K562 (cell line): Measurements from ENCODE around the gene TM9SF4. TPM values are rescaled to one million over a fixed set of nuclear protein-coding genes. Genes with fewer than 3 reads are reported as not detected.

Experiments used
- ASH1L ChIP-seq: fragments of 450-650 bp; IDR thresholded peaks from 2 replicates; pipeline ENCODE4 v1.6.1; 2018; ENCODE audit warnings: borderline replicate concordance, mild to moderate bottlenecking, low read depth; ENCODE audit not compliant: partially characterized antibody
- CBFB ChIP-seq: sonication (generic); formaldehyde crosslinking; IDR thresholded peaks from 2 replicates; pipeline ENCODE4 v1.4.0; 2020; ENCODE audit warnings: mild to moderate bottlenecking, missing genetic modification reagents
- CREBBP ChIP-seq: IDR thresholded peaks from one replicate; pipeline ENCODE4 v1.6.1; 2012; ENCODE audit warnings: low read depth, mild to moderate bottlenecking, control low read depth, inconsistent platforms, low read length
- DDX20 ChIP-seq: fragments of 450-650 bp; IDR thresholded peaks from 2 replicates; pipeline ENCODE4 v1.6.1; 2016; ENCODE audit warnings: missing genetic modification characterization, low read depth, mild to moderate bottlenecking, missing compliant biosample characterization, moderate library complexity
- ELF1 ChIP-seq: fragments of 200-800 bp; sonication (Bioruptor generic); IDR thresholded peaks from 2 replicates; pipeline ENCODE4 v1.6.1; 2016; ENCODE audit warnings: missing genetic modification characterization, missing compliant biosample characterization
- LEF1 ChIP-seq: fragments of 450-650 bp; IDR thresholded peaks from 2 replicates; pipeline ENCODE4 v1.6.1; 2016; ENCODE audit warnings: mild to moderate bottlenecking
- PCBP1 ChIP-seq: fragments of 200-400 bp; formaldehyde crosslinking; IDR thresholded peaks from 2 replicates; pipeline ENCODE4 v1.6.1; 2018; ENCODE audit warnings: mild to moderate bottlenecking, low read depth, low read length; ENCODE audit not compliant: poor library complexity, severe bottlenecking
- PHF21A ChIP-seq: fragments of 450-650 bp; IDR thresholded peaks from 2 replicates; pipeline ENCODE4 v1.6.1; 2017; ENCODE audit warnings: low read depth, borderline replicate concordance
- RFX1 ChIP-seq: fragments of 450-650 bp; IDR thresholded peaks from 2 replicates; pipeline ENCODE4 v1.6.1; 2016; ENCODE audit warnings: mild to moderate bottlenecking, moderate library complexity
- ZNF707 ChIP-seq: fragments of 250-450 bp; sonication (Bioruptor Pico); conservative IDR thresholded peaks from 2 replicates; pipeline ENCODE4 v1.8.0; 2022; ENCODE audit warnings: inconsistent platforms, mild to moderate bottlenecking, moderate library complexity
- polyA plus RNA-seq, 8 experiments: library from polyadenylated mRNA; depleted of rRNA in 4 of 8; stranded (reverse) in 5 of 8; unstranded in 3 of 8; fragments of >200 nt; fragmentation: Nextera tagmentation in 2 of 8; fragmentation: Illumina TruSeq in 1 of 8; extraction: Ambion mirVana in 2 of 8; extraction: Trizol in 1 of 8; gene quantifications; 2 replicates each; pipeline versions ENCODE4 v1.2.1 to v1.2.3, GENCODE V29; 2011 to 2014; ENCODE audit warnings: inconsistent platforms in 1 of 8, missing spikeins in 1 of 8
- total RNA-seq, 7 experiments: library from RNA; depleted of rRNA in 6 of 7; stranded (reverse); fragments of >200 nt in 6 of 7; fragmentation: Illumina TruSeq in 2 of 7; extraction: Trizol in 2 of 7; gene quantifications; 2 replicates each; pipeline versions ENCODE4 v1.2.1 to v1.2.3, GENCODE V29; 2011 to 2021; ENCODE audit warnings: low replicate concordance in 1 of 7
- TF ChIP-seq, protein P1 (sequence below), 2 experiments: fragments of 450-650 bp; formaldehyde crosslinking in 1 of 2; IDR thresholded peaks; 2 replicates each; pipeline versions ENCODE4 v1.4.0 to v1.6.1; 2014 to 2020; ENCODE audit warnings: mild to moderate bottlenecking in 2 of 2, borderline replicate concordance in 1 of 2, low read depth in 1 of 2
- TF ChIP-seq, protein P2 (sequence below): fragments of 450-650 bp; formaldehyde crosslinking; conservative IDR thresholded peaks from 2 replicates; pipeline ENCODE4 v1.4.0; 2022; ENCODE audit warnings: mild to moderate bottlenecking, missing genetic modification characterization
- TF ChIP-seq, protein P3 (sequence below): fragments of 250-450 bp; sonication (Bioruptor Pico); IDR thresholded peaks from 2 replicates; pipeline ENCODE4 v1.8.0; 2022; ENCODE audit warnings: moderate library complexity, mild to moderate bottlenecking, inconsistent platforms

Gene TM9SF4
- total and polyA plus RNA-seq, 9 of the 15 experiments (the other 6 are each of a cell fraction or from before 2014, with no cell fraction given), result 14.5 to 46.3 (median 26.9) TPM

DNA sequence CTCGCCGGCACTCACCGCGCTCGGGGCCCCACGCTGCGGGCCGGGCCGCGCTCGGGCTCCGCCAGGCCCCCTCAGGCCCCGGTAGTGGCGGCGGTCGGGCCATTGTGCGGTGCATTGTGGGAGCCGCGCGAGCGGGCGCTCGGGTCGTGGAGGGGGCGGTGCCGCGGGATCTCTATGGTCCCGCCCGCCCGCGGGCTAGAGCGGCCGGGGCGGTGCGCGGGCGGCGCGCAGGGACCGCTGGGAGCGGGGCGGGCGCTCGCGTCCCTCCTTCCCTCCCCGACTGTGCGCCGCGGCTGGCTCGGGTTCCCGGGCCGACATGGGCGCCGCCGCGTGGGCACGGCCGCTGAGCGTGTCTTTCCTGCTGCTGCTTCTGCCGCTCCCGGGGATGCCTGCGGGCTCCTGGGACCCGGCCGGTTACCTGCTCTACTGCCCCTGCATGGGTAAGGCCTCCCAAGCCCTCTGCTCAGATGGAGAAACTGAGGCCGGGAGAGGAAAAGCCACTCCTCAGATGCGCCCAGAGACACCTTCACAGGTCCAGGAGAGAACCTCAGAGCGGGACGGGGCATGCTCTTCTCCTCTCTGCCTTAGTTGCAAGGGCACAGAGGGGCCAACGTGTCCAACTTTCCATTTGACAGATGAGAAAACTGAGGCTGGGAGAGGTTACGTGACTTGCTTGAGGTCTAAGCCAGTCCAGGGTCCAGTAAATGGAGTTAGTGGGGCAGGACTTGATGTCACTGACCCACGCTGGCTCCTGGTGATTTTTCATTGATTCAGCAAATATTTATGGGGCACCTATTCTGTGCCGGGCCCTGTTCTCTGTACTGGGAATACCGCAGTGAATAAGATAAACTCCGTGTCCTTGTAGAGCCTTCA lies 98.3 kb downstream of the TM9SF4 start, which contains the start of the genes PLAGL2 and POFUT1 (continued):
- TF ChIP-seq, protein P1, sequence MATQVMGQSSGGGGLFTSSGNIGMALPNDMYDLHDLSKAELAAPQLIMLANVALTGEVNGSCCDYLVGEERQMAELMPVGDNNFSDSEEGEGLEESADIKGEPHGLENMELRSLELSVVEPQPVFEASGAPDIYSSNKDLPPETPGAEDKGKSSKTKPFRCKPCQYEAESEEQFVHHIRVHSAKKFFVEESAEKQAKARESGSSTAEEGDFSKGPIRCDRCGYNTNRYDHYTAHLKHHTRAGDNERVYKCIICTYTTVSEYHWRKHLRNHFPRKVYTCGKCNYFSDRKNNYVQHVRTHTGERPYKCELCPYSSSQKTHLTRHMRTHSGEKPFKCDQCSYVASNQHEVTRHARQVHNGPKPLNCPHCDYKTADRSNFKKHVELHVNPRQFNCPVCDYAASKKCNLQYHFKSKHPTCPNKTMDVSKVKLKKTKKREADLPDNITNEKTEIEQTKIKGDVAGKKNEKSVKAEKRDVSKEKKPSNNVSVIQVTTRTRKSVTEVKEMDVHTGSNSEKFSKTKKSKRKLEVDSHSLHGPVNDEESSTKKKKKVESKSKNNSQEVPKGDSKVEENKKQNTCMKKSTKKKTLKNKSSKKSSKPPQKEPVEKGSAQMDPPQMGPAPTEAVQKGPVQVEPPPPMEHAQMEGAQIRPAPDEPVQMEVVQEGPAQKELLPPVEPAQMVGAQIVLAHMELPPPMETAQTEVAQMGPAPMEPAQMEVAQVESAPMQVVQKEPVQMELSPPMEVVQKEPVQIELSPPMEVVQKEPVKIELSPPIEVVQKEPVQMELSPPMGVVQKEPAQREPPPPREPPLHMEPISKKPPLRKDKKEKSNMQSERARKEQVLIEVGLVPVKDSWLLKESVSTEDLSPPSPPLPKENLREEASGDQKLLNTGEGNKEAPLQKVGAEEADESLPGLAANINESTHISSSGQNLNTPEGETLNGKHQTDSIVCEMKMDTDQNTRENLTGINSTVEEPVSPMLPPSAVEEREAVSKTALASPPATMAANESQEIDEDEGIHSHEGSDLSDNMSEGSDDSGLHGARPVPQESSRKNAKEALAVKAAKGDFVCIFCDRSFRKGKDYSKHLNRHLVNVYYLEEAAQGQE (IDR thresholded peaks at IDR 0.05; ENCODE audit: borderline replicate concordance), result peak; percentile 9
- TF ChIP-seq, protein P1 (CRISPR knock-in tag; IDR thresholded peaks at IDR 0.05; ENCODE audit: low read depth), result no peak
- TF ChIP-seq, protein P2, sequence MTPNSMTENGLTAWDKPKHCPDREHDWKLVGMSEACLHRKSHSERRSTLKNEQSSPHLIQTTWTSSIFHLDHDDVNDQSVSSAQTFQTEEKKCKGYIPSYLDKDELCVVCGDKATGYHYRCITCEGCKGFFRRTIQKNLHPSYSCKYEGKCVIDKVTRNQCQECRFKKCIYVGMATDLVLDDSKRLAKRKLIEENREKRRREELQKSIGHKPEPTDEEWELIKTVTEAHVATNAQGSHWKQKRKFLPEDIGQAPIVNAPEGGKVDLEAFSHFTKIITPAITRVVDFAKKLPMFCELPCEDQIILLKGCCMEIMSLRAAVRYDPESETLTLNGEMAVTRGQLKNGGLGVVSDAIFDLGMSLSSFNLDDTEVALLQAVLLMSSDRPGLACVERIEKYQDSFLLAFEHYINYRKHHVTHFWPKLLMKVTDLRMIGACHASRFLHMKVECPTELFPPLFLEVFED, result no peak
- TF ChIP-seq ASH1L (no peak), PCBP1 (no peak), RFX1 (no peak), PHF21A (no peak), ZNF707 (CRISPR knock-in tag) (no peak), DDX20 (no peak), CBFB (CRISPR knock-in tag) (no peak), CREBBP (no peak), LEF1 (no peak), ELF1 (tag) (0 out of 2 replicates have a peak, but pooled peaks have one; percentile 43)
- TF ChIP-seq, protein P3, sequence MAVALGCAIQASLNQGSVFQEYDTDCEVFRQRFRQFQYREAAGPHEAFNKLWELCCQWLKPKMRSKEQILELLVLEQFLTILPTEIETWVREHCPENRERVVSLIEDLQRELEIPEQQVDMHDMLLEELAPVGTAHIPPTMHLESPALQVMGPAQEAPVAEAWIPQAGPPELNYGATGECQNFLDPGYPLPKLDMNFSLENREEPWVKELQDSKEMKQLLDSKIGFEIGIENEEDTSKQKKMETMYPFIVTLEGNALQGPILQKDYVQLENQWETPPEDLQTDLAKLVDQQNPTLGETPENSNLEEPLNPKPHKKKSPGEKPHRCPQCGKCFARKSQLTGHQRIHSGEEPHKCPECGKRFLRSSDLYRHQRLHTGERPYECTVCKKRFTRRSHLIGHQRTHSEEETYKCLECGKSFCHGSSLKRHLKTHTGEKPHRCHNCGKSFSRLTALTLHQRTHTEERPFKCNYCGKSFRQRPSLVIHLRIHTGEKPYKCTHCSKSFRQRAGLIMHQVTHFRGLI (CRISPR knock-in tag), result no peak
